HG02798 (cell line): ENCODE results near the gene MMP17.

Experiments used
- ATAC-seq: cut with Tn5 transposase; IDR thresholded peaks from one replicate; pipeline ENCODE4 v1.9.1; 2021; ENCODE audit warnings: mild to moderate bottlenecking; ENCODE audit not compliant: unreplicated experiment, poor library complexity

MMP17 gene

GRCh38 chr12:131827961-131828534, at the start of gene MMP17:
MMP17 (plus strand) TSS chr12:131828393; CDS start chr12:131828495, 102 bp downstream.
- ATAC-seq, result peak; percentile 49

GRCh38 chr12:131779027-131779426, 49.2 kb upstream of the MMP17 start:
- ATAC-seq, result no peak

GRCh38 chr12:131782061-131782460, 46.1 kb upstream of the MMP17 start:
- no peak for ATAC-seq

- peak; percentile 78 for ATAC-seq
Measured at GRCh38 chr12:131783915-131784541, 44.2 kb upstream of the MMP17 start.

- ATAC-seq, result no peak
Measured at GRCh38 chr12:131784909-131785762, 43.1 kb upstream of the MMP17 start.

- no peak for ATAC-seq
Measured at GRCh38 chr12:131785763-131786330, 42.3 kb upstream of the MMP17 start.

GRCh38 chr12:131786331-131786730, 41.9 kb upstream of the MMP17 start:
- no peak for ATAC-seq

- no peak for ATAC-seq
Measured at GRCh38 chr12:131787143-131787660, 41.0 kb upstream of the MMP17 start.

GRCh38 chr12:131788070-131788469, 40.1 kb upstream of the MMP17 start:
- no peak for ATAC-seq

- ATAC-seq, result no peak
Measured at GRCh38 chr12:131789638-131790037, 38.6 kb upstream of the MMP17 start.

GRCh38 chr12:131793243-131794022, 34.8 kb upstream of the MMP17 start:
- ATAC-seq, result no peak

- ATAC-seq, result no peak
Measured at GRCh38 chr12:131794061-131794460, 34.1 kb upstream of the MMP17 start.

- ATAC-seq, result no peak
Measured at GRCh38 chr12:131794573-131794972, 33.6 kb upstream of the MMP17 start.

- no peak for ATAC-seq
Measured at GRCh38 chr12:131795064-131795463, 33.1 kb upstream of the MMP17 start.

- ATAC-seq, result no peak
Measured at GRCh38 chr12:131795690-131796410, 32.3 kb upstream of the MMP17 start.

- ATAC-seq, result no peak
Measured at GRCh38 chr12:131796411-131796736, 31.8 kb upstream of the MMP17 start.

- ATAC-seq, result no peak
Measured at GRCh38 chr12:131796754-131797587, 31.2 kb upstream of the MMP17 start.

- ATAC-seq, result no peak
Measured at GRCh38 chr12:131797588-131797934, 30.6 kb upstream of the MMP17 start.

- ATAC-seq, result no peak
Measured at GRCh38 chr12:131799195-131799594, 29.0 kb upstream of the MMP17 start.
